Transverse colon (tissue), 4 donors: ENCODE results near the gene KCNF1.

Source experiments
- CTCF ChIP-seq, 5 experiments: fragments of 200-600 bp in 3 of 5; fragments of 450-650 bp in 2 of 5; sonication (generic) in 3 of 5; IDR thresholded peaks; 1 replicate in 2 of 5; 2 replicates in 3 of 5; pipeline ENCODE4 v1.5.1; 2016 to 2017; ENCODE audit warnings: antibody characterized with exemption in 5 of 5, inconsistent platforms in 3 of 5, mild to moderate bottlenecking in 2 of 5, moderate library complexity in 1 of 5
- POLR2AphosphoS5 ChIP-seq, 3 donors: sonication (generic); formaldehyde crosslinking; IDR thresholded peaks; one replicate each; pipeline ENCODE4 v1.6.1; 2016; ENCODE audit warnings: antibody characterized with exemption in 3 of 3

DNA sequence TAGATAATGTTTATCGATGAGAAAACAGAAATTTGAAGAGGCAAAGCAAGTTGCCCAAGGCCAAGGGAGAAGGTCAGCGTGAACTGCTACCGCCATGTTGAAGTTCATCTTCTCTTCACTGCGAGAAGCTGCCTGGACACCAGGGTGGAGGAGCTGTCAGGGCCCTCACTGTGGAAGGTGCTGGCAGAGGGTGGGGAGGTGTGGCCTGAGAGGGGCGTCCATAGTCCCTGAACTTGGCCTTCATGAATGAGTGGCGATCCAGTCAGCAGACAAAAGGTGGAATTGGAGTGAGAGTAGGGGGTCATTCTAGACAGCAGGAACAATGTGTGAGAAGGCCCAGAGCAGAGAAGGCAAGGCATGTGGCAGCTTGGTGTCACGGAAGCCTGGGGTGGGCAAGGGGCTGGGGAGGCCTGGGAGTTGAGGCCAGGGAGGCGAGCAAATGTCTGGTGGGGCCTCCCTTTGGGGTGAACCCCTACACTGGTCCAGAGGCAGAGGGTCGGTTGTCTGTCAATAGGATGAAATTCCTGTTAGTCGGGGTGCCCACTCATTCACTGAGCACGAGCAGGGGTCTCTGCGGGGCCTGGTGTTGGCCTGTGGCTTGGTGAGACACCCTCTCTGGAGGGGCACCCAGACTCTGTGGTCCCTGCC, 33.3 kb upstream of the KCNF1 start:
- no peak for TF ChIP-seq POLR2AphosphoS5 (IDR thresholded peaks at IDR 0.05)
- no peak for TF ChIP-seq CTCF (IDR thresholded peaks at IDR 0.05)
